ENCODE measurements around the gene VPS9D1.
"Not testable (repeated sequence)": the region's sequence is repeated elsewhere in the genome, so short reads cannot be mapped to it uniquely, and the experiment has no call there.

VPS9D1 gene

GRCh38 chr16:89667633-89668032, 53.1 kb downstream of the VPS9D1 start:
- no peak for DNase-seq (ENCODE audit: low read depth)
- H3K4me3 ChIP-seq (ENCODE audit: low read length), result no peak overlapping the region
- TF ChIP-seq CTCF (conservative IDR thresholded peaks at IDR 0.05; ENCODE audit: low read depth, low read length), result no peak

DNA sequence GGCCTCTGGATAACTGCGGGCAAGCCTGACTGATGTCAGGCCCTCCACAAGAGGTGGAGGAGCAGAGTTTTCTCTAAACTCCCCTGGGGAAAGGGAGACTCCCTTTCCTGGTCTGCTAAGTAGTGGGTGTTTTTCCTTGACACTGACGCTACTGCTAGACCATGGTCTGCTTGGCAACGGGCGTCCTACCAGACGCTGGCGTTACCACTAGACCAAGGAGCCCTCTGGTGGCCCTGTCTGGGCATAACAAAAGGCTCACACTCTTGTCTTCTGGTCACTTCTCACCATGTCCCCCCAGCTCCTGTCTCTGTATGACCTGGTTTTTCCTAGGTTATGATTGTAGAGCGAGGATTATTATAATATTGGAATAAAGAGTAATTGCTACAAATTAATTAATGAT, 53.7 kb downstream of the VPS9D1 start:
- not testable (repeated sequence) for DNase-seq (ENCODE audit: low read depth)
- peak; percentile 47 for TF ChIP-seq CTCF (conservative IDR thresholded peaks at IDR 0.05; ENCODE audit: low read depth, low read length)

GRCh38 chr16:89664238-89664637, 56.5 kb downstream of the VPS9D1 start:
- not testable (repeated sequence) for DNase-seq (ENCODE audit: low read depth); H3K4me3 ChIP-seq (ENCODE audit: low read length)

More for the DNA sequence above, 53.7 kb downstream of the VPS9D1 start:
- not testable (repeated sequence) for H3K4me3 ChIP-seq (ENCODE audit: low read length)

GRCh38 chr16:89661215-89661614, 59.5 kb downstream of the VPS9D1 start:
- DNase-seq (ENCODE audit: low read depth), result no peak
- no peak for TF ChIP-seq CTCF (conservative IDR thresholded peaks at IDR 0.05; ENCODE audit: low read depth, low read length)

GRCh38 chr16:89660146-89660545, 60.6 kb downstream of the VPS9D1 start:
- no peak overlapping the region for H3K4me3 ChIP-seq (ENCODE audit: low read length)
- TF ChIP-seq CTCF (conservative IDR thresholded peaks at IDR 0.05; ENCODE audit: low read depth, low read length), result no peak
- no peak for DNase-seq (ENCODE audit: low read depth)

More at GRCh38 chr16:89661215-89661614, 59.5 kb downstream of the VPS9D1 start:
- no peak overlapping the region for H3K4me3 ChIP-seq (ENCODE audit: low read length)

DNA sequence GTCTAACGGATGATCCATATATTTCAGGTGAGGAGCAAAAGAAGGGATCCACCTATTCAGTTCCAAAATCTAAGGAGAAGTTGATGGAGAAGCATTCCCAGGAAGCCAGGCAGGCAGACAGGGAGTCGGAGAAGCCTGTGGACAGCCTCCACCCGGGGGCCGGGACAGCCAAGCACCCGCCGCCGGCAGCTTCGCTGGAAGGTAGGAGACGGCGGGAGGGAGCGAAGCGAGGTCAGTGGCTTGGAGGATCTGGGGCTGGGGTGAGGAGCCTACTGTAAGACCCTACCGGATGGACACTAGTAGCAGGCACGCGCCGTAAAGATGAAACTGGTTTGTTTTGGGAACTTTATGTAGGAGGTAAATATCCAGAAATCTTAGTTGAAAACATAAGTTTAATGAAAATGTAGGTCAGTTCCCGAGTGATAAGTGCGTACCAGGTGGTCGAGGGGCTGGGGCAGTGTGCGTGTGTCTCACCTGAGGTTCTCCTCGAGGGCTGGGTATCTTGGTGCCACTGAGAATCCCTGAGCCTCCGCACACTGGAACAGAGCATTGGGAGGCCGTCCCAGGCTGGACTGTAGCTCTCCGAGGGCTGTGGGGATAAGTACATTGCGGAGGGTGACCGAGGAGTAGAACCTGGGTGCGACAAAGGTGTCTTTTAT, 62.3 kb downstream of the VPS9D1 start:
- DNase-seq (ENCODE audit: low read depth), result no peak
- peak overlapping the region; percentile 97 for H3K4me3 ChIP-seq (ENCODE audit: low read length)
- no peak for TF ChIP-seq CTCF (conservative IDR thresholded peaks at IDR 0.05; ENCODE audit: low read depth, low read length)

- TF ChIP-seq CTCF (conservative IDR thresholded peaks at IDR 0.05; ENCODE audit: low read depth, low read length), result no peak
- H3K4me3 ChIP-seq (ENCODE audit: low read length), result peak within 1 kb of the TSS; percentile 97
- DNase-seq (ENCODE audit: low read depth), result peak; percentile 34
Measured at GRCh38 chr16:89657442-89658220, 63.1 kb downstream of the VPS9D1 start, which contains the start of the genes CHMP1A and SPATA33. CHMP1A (minus strand) TSS chr16:89657708; CDS start chr16:89657588, 120 bp downstream. SPATA33 (plus strand) TSS chr16:89657836; CDS start chr16:89657912, 76 bp downstream.

Data from retinal pigment epithelial cell (primary cell).